ENCODE data around the gene RERG.

RERG gene

DNA sequence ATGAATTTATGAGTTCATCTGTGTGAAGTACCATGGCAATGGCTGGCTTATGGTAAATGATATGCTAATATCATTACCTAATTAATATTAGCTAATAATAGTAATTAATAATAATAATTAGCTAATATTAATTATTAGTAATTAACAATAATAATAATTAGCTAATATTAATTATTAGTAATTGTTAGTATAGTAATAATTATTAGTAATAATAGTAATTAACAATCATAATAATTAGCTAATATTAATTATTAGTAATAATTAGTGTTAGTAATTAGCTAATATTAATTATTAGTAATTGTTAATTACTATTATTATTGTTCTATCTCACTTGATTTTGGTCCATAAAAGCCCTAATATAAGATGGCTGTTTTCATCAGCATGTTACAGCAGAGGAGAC, 19.8 kb downstream of the RERG start:
- H3K4me3 ChIP-seq (ENCODE audit: low read depth, low read length) = no peak overlapping the region
- DNase-seq (ENCODE audit: low read depth) = no peak
- TF ChIP-seq, protein P1, sequence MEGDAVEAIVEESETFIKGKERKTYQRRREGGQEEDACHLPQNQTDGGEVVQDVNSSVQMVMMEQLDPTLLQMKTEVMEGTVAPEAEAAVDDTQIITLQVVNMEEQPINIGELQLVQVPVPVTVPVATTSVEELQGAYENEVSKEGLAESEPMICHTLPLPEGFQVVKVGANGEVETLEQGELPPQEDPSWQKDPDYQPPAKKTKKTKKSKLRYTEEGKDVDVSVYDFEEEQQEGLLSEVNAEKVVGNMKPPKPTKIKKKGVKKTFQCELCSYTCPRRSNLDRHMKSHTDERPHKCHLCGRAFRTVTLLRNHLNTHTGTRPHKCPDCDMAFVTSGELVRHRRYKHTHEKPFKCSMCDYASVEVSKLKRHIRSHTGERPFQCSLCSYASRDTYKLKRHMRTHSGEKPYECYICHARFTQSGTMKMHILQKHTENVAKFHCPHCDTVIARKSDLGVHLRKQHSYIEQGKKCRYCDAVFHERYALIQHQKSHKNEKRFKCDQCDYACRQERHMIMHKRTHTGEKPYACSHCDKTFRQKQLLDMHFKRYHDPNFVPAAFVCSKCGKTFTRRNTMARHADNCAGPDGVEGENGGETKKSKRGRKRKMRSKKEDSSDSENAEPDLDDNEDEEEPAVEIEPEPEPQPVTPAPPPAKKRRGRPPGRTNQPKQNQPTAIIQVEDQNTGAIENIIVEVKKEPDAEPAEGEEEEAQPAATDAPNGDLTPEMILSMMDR (IDR thresholded peaks at IDR 0.05; ENCODE audit: control insufficient read depth, extremely low read depth, insufficient read depth) = no peak

DNA sequence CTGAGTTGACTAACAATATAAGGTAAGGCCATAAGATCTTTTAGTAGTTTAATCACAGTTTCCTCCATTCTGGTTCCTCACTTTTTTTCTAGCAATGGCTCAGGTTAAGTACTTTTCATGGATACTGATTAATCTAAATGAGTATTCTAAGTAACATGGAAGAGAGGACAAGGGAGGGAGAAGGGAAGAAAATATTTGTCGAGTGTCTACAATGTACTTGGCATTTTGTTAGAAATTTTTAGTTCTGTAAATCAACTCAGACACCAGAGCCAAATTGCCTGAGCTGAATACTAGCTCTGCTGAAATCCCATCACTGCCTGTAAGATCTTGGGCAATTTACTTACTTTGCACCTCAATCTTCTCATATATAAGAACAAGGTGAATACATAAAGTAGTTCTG, 20.2 kb downstream of the RERG start:
- no peak for DNase-seq (ENCODE audit: low read depth)
- TF ChIP-seq, protein P1 (IDR thresholded peaks at IDR 0.05; ENCODE audit: control insufficient read depth, extremely low read depth, insufficient read depth) = no peak
- H3K4me3 ChIP-seq (ENCODE audit: low read depth, low read length) = no peak overlapping the region

DNA sequence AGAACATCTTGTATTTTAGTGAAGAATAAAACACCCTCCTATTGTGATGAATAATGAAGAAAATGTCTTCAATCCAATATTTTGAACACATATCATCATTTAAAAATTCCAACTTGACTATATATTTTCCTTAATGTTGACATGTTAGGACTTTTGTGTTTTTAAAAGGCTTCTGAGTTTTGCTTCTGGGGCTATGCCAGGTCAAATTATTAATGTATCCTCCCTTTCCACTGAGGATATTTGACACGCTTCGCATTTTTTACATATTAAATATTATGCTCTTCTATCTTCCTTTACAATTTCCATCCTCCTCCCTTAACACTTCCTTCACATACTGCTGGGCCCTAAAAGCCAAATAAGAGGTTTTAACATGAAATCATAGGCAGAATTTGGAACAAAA, 20.6 kb downstream of the RERG start:
- TF ChIP-seq, protein P1 (IDR thresholded peaks at IDR 0.05; ENCODE audit: control insufficient read depth, extremely low read depth, insufficient read depth) = no peak
- H3K4me3 ChIP-seq (ENCODE audit: low read depth, low read length) = no peak overlapping the region
- no peak for DNase-seq (ENCODE audit: low read depth)

DNA sequence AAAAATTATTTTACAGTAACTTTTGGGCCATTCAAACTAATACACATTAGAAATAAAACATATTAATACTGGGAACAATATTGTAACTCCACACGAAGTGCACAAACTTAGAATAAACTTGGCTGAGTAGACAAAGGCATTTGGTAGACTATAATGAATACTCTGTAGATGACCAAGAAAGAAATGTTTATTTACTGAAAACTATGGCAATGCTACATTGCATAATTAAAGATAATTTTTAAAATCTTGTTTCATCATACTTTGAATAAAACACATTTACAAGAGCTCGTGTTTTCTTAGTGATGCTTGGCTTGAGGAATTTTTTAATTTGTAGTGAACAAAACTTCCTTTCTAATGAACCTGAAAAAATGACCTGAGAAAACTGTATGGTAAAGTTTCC, 21.3 kb downstream of the RERG start:
- DNase-seq (ENCODE audit: low read depth) = no peak
- no peak overlapping the region for H3K4me3 ChIP-seq (ENCODE audit: low read depth, low read length)
- TF ChIP-seq, protein P1 (IDR thresholded peaks at IDR 0.05; ENCODE audit: control insufficient read depth, extremely low read depth, insufficient read depth) = no peak

DNA sequence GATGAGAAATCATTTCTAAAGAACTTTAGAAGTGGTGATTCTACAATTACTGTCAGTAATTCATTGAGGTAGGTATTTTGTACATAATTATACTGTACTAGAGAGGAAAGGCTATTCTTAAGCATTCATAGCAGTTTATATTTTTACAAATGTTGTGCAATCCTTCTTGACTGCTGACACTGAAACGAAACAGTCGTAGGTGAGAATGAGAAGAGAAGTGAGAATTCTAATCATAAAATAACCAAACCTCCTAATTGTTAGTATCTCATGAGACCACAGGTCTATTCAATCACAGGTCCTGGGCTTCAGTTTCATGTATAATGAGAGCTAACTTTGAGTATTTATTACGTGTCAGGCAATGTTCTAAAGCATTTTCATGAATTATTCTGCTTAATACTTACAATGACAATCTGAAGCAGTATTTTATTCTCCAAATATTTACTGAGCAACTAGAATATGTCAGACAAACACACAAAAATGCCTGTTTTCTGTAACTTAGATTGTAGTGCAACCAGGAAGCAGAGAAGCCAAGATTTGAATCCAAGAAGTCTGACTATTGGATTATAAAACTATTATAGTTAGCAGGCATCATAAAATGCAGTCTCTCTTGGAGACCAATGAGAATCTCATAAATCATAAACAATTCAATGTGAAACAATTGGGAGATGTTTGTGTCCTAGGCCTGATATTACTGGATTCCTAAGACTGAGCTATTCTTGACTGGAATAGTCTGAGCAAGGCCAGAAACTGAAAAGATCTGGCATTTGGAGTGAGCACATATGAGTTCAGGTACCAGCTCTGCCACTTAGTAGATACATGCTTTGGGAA, 24.3 kb downstream of the RERG start:
- no peak overlapping the region for H3K4me3 ChIP-seq (ENCODE audit: low read depth, low read length)
- TF ChIP-seq, protein P1 (IDR thresholded peaks at IDR 0.05; ENCODE audit: control insufficient read depth, extremely low read depth, insufficient read depth) = no peak
- no peak for DNase-seq (ENCODE audit: low read depth)

DNA sequence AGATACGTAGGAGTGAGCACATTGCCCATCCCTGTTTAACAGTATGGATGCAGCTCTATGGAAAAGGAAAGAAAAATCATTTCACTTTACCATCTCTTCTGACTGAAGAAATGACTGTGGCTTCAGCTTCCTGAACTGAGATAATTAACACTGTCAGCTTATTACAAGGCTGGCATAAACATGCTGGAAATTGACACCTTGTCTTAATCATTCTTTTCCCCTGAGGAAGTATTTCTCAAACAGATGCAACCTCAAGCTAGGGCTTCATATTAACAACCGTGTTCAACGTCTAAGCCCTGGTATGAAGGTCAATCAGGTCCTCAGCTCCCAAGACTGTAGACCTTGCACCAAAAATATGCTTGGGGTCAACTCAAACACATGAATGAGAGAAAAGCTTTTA, 25.0 kb downstream of the RERG start:
- TF ChIP-seq, protein P1 (IDR thresholded peaks at IDR 0.05; ENCODE audit: control insufficient read depth, extremely low read depth, insufficient read depth) = no peak
- DNase-seq (ENCODE audit: low read depth) = no peak
- no peak overlapping the region for H3K4me3 ChIP-seq (ENCODE audit: low read depth, low read length)
